ENCODE results near the gene SNHG17. TPM values are rescaled to one million over a fixed set of nuclear protein-coding genes. Genes with fewer than 3 reads are reported as not detected.
"Not testable (repeated sequence)": the region's sequence is repeated elsewhere in the genome, so short reads cannot be mapped to it uniquely, and the experiment has no call there.

Gene SNHG17
- polyA plus RNA-seq, 4 donors, result 24.8 to 35.7 (median 30.4) TPM

GRCh38 chr20:38445901-38446425 is 10.8 kb upstream of the SNHG17 start:
- WGBS, 3 donors, result 59 to 75% (median 62%) methylated on average over 6 of the region's 6 CpGs
- no peak overlapping the region for H3K27ac ChIP-seq (ENCODE audit: low read depth in 1 of 3, low read length in 2 of 3)
- H3K36me3 ChIP-seq (ENCODE audit: control insufficient read depth in 3 of 3, insufficient read depth in 2 of 3, low read depth in 1 of 3, low read length in 3 of 3), result peaks cover 0 to 27% (median 7%) of the 10 kb centered on the region in 3 donors
- H3K27me3 ChIP-seq (ENCODE audit: control insufficient read depth in 3 of 3, insufficient read depth in 3 of 3, low read length in 3 of 3), result no peaks in the 10 kb centered on the region
- H3K4me1 ChIP-seq (ENCODE audit: control insufficient read depth in 3 of 3, insufficient read depth in 2 of 3, low read depth in 1 of 3, low read length in 2 of 3), result peaks cover 4 to 14% (median 5%) of the 10 kb centered on the region in 3 donors
- DNase-seq, result no peak
- no peaks in the 10 kb centered on the region for H3K9me3 ChIP-seq (ENCODE audit: control insufficient read depth in 2 of 2, insufficient read depth in 1 of 2, low read depth in 1 of 2, low read length in 1 of 2)
- FAIRE-seq, result no peak
- H3K4me3 ChIP-seq (ENCODE audit: low read depth in 1 of 3, low read length in 3 of 3), result peak overlapping the region in 1 of 3 donors; percentile 91

- Histone ChIP-seq H3K4me3 (ENCODE audit: low read depth in 1 of 3, low read length in 3 of 3) (no peak overlapping the region), H3K36me3 (ENCODE audit: control insufficient read depth in 3 of 3, insufficient read depth in 2 of 3, low read depth in 1 of 3, low read length in 3 of 3) (peaks cover 0 to 22% (median 6%) of the 10 kb centered on the region in 3 donors), H3K4me1 (ENCODE audit: control insufficient read depth in 3 of 3, insufficient read depth in 2 of 3, low read depth in 1 of 3, low read length in 2 of 3) (peaks cover 4 to 14% (median 5%) of the 10 kb centered on the region in 3 donors), H3K27me3 (ENCODE audit: control insufficient read depth in 3 of 3, insufficient read depth in 3 of 3, low read length in 3 of 3) (no peaks in the 10 kb centered on the region), H3K27ac (ENCODE audit: low read depth in 1 of 3, low read length in 2 of 3) (no peak overlapping the region), H3K9me3 (ENCODE audit: control insufficient read depth in 2 of 2, insufficient read depth in 1 of 2, low read depth in 1 of 2, low read length in 1 of 2) (no peaks in the 10 kb centered on the region)
- FAIRE-seq, result no peak
- WGBS, 3 donors, result 86 to 89% (median 88%) methylated on average over 3 of the region's 3 CpGs
- no peak for DNase-seq
Observed at GRCh38 chr20:38445381-38445796, 10.3 kb upstream of the SNHG17 start.

GRCh38 chr20:38441916-38442315 is 6.8 kb upstream of the SNHG17 start:
- Histone ChIP-seq H3K27me3 (ENCODE audit: control insufficient read depth in 3 of 3, insufficient read depth in 3 of 3, low read length in 3 of 3) (no peaks in the 10 kb centered on the region), H3K36me3 (ENCODE audit: control insufficient read depth in 3 of 3, insufficient read depth in 2 of 3, low read depth in 1 of 3, low read length in 3 of 3) (no peaks in the 10 kb centered on the region), H3K27ac (ENCODE audit: low read depth in 1 of 3, low read length in 2 of 3) (no peak overlapping the region), H3K4me3 (ENCODE audit: low read depth in 1 of 3, low read length in 3 of 3) (no peak overlapping the region), H3K9me3 (ENCODE audit: control insufficient read depth in 2 of 2, insufficient read depth in 1 of 2, low read depth in 1 of 2, low read length in 1 of 2) (no peaks in the 10 kb centered on the region), H3K4me1 (ENCODE audit: control insufficient read depth in 3 of 3, insufficient read depth in 2 of 3, low read depth in 1 of 3, low read length in 2 of 3) (peaks cover 0 to under 1% (median 0%) of the 10 kb centered on the region in 3 donors)
- no peak for FAIRE-seq
- 66 to 80% (median 80%) methylated on average over 9 of the region's 9 CpGs for WGBS, 3 donors
- no peak for DNase-seq

GRCh38 chr20:38441110-38441509 is 6.0 kb upstream of the SNHG17 start:
- H3K4me1 ChIP-seq (ENCODE audit: control insufficient read depth in 3 of 3, insufficient read depth in 2 of 3, low read depth in 1 of 3, low read length in 2 of 3); H3K27ac ChIP-seq (ENCODE audit: low read depth in 1 of 3, low read length in 2 of 3); H3K36me3 ChIP-seq (ENCODE audit: control insufficient read depth in 3 of 3, insufficient read depth in 2 of 3, low read depth in 1 of 3, low read length in 3 of 3); H3K4me3 ChIP-seq (ENCODE audit: low read depth in 1 of 3, low read length in 3 of 3); FAIRE-seq; H3K9me3 ChIP-seq (ENCODE audit: control insufficient read depth in 2 of 2, insufficient read depth in 1 of 2, low read depth in 1 of 2, low read length in 1 of 2); DNase-seq; H3K27me3 ChIP-seq (ENCODE audit: control insufficient read depth in 3 of 3, insufficient read depth in 3 of 3, low read length in 3 of 3): not testable (repeated sequence)
- 92 to 96% (median 95%) methylated on average over 7 to 8 of the region's 8 CpGs for WGBS, 3 donors

- Histone ChIP-seq H3K4me3 (ENCODE audit: low read depth in 1 of 3, low read length in 3 of 3) (no peak overlapping the region), H3K27me3 (ENCODE audit: control insufficient read depth in 3 of 3, insufficient read depth in 3 of 3, low read length in 3 of 3) (no peaks in the 10 kb centered on the region), H3K4me1 (ENCODE audit: control insufficient read depth in 3 of 3, insufficient read depth in 2 of 3, low read depth in 1 of 3, low read length in 2 of 3) (peaks cover 0 to 6% (median 0%) of the 10 kb centered on the region in 3 donors), H3K9me3 (ENCODE audit: control insufficient read depth in 2 of 2, insufficient read depth in 1 of 2, low read depth in 1 of 2, low read length in 1 of 2) (no peaks in the 10 kb centered on the region), H3K36me3 (ENCODE audit: control insufficient read depth in 3 of 3, insufficient read depth in 2 of 3, low read depth in 1 of 3, low read length in 3 of 3) (peaks cover 0 to 19% (median 0%) of the 10 kb centered on the region in 3 donors), H3K27ac (ENCODE audit: low read depth in 1 of 3, low read length in 2 of 3) (no peak overlapping the region)
- WGBS, 3 donors, result 84 to 85% (median 84%) methylated on average over 6 of the region's 6 CpGs
- FAIRE-seq (no peak), DNase-seq (no peak)
Observed at GRCh38 chr20:38437796-38438195, 2.7 kb upstream of the SNHG17 start.

GRCh38 chr20:38435555-38435939 is 419 bp upstream of the SNHG17 start:
- DNase-seq (no peak), FAIRE-seq (no peak)
- Histone ChIP-seq H3K36me3 (ENCODE audit: control insufficient read depth in 3 of 3, insufficient read depth in 2 of 3, low read depth in 1 of 3, low read length in 3 of 3) (peaks cover 8 to 42% (median 11%) of the 10 kb centered on the region in 3 donors), H3K9me3 (ENCODE audit: control insufficient read depth in 2 of 2, insufficient read depth in 1 of 2, low read depth in 1 of 2, low read length in 1 of 2) (peaks cover 0 to 13% of the 10 kb centered on the region in 2 donors), H3K27me3 (ENCODE audit: control insufficient read depth in 3 of 3, insufficient read depth in 3 of 3, low read length in 3 of 3) (no peaks in the 10 kb centered on the region), H3K4me3 (ENCODE audit: low read depth in 1 of 3, low read length in 3 of 3) (no peak overlapping the region), H3K27ac (ENCODE audit: low read depth in 1 of 3, low read length in 2 of 3) (no peak overlapping the region), H3K4me1 (ENCODE audit: control insufficient read depth in 3 of 3, insufficient read depth in 2 of 3, low read depth in 1 of 3, low read length in 2 of 3) (peaks cover 0 to 6% (median 0%) of the 10 kb centered on the region in 3 donors)
- 64 to 70% (median 68%) methylated on average over 6 of the region's 6 CpGs for WGBS, 3 donors

GRCh38 chr20:38434301-38434741 is 807 bp downstream of the SNHG17 start:
- 3% methylated on average over 16 of the region's 16 CpGs for WGBS, 3 donors
- H3K27ac ChIP-seq (ENCODE audit: low read depth in 1 of 3, low read length in 2 of 3), result peak overlapping the region; percentile 34 to 72 (median 61)
- H3K9me3 ChIP-seq (ENCODE audit: control insufficient read depth in 2 of 2, insufficient read depth in 1 of 2, low read depth in 1 of 2, low read length in 1 of 2), result peaks cover 0 to 13% of the 10 kb centered on the region in 2 donors
- H3K36me3 ChIP-seq (ENCODE audit: control insufficient read depth in 3 of 3, insufficient read depth in 2 of 3, low read depth in 1 of 3, low read length in 3 of 3), result peaks cover 15 to 54% (median 16%) of the 10 kb centered on the region in 3 donors
- H3K27me3 ChIP-seq (ENCODE audit: control insufficient read depth in 3 of 3, insufficient read depth in 3 of 3, low read length in 3 of 3), result no peaks in the 10 kb centered on the region
- DNase-seq (peak; percentile 29 to 63), FAIRE-seq (no peak)
- H3K4me3 ChIP-seq (ENCODE audit: low read depth in 1 of 3, low read length in 3 of 3), result peak overlapping the region; percentile 72 to 94 (median 87)
- peaks cover 0 to 6% (median 0%) of the 10 kb centered on the region in 3 donors for H3K4me1 ChIP-seq (ENCODE audit: control insufficient read depth in 3 of 3, insufficient read depth in 2 of 3, low read depth in 1 of 3, low read length in 2 of 3)

GRCh38 chr20:38433304-38433972 is 1.7 kb downstream of the SNHG17 start:
- WGBS, 3 donors, result 76 to 82% (median 77%) methylated on average over 9 of the region's 9 CpGs
- H3K9me3 ChIP-seq (ENCODE audit: control insufficient read depth in 2 of 2, insufficient read depth in 1 of 2, low read depth in 1 of 2, low read length in 1 of 2), result peaks cover 0 to 13% of the 10 kb centered on the region in 2 donors
- H3K27ac ChIP-seq (ENCODE audit: low read depth in 1 of 3, low read length in 2 of 3), result no peak overlapping the region
- H3K27me3 ChIP-seq (ENCODE audit: control insufficient read depth in 3 of 3, insufficient read depth in 3 of 3, low read length in 3 of 3), result no peaks in the 10 kb centered on the region
- no peak for DNase-seq
- no peak for FAIRE-seq
- H3K4me1 ChIP-seq (ENCODE audit: control insufficient read depth in 3 of 3, insufficient read depth in 2 of 3, low read depth in 1 of 3, low read length in 2 of 3), result peaks cover 0 to 6% (median 0%) of the 10 kb centered on the region in 3 donors
- H3K4me3 ChIP-seq (ENCODE audit: low read depth in 1 of 3, low read length in 3 of 3), result peak overlapping the region in 2 of 3 donors; percentile 87 to 94
- peaks cover 23 to 63% (median 25%) of the 10 kb centered on the region in 3 donors for H3K36me3 ChIP-seq (ENCODE audit: control insufficient read depth in 3 of 3, insufficient read depth in 2 of 3, low read depth in 1 of 3, low read length in 3 of 3)

Measured in small intestine (tissue), 7 donors.